MM.1S (cell line): ENCODE results near the gene NDST4.

ENCODE experiments used
- DNase-seq: peaks from one replicate; pipeline ENCODE4 v3.0.0-alpha.2; 2015
- H2AFZ ChIP-seq: fragments of 300-600 bp; sonication (generic); 2 replicates; pipeline ENCODE4 v1.6.0; 2016; ENCODE audit warnings: antibody characterized with exemption, low read length
- H3F3A ChIP-seq: fragments of 300-600 bp; sonication (generic); 2 replicates; pipeline ENCODE4 v1.6.1; 2016; ENCODE audit warnings: mild to moderate bottlenecking, antibody characterized with exemption, low read length, moderate library complexity, mixed read lengths; ENCODE audit not compliant: insufficient read depth
- H3K27ac ChIP-seq: fragments of 300-600 bp; sonication (generic); 2 replicates; pipeline ENCODE4 v1.5.1; 2016; ENCODE audit warnings: mild to moderate bottlenecking, low read length
- H3K27me3 ChIP-seq: fragments of 300-600 bp; sonication (generic); replicated peaks from 2 replicates; pipeline ENCODE4 v1.6.0; 2016; ENCODE audit warnings: low read length; ENCODE audit not compliant: insufficient read depth
- H3K36me3 ChIP-seq: fragments of 300-600 bp; sonication (generic); replicated peaks from 2 replicates; pipeline ENCODE4 v1.6.1; 2016; ENCODE audit warnings: mild to moderate bottlenecking, low read length, mixed read lengths; ENCODE audit not compliant: insufficient read depth
- H3K4me1 ChIP-seq: fragments of 300-600 bp; sonication (generic); 2 replicates; pipeline ENCODE4 v1.6.1; 2016; ENCODE audit warnings: low read length, mixed read lengths
- H3K4me2 ChIP-seq: fragments of 300-600 bp; sonication (generic); 2 replicates; pipeline ENCODE4 v1.6.0; 2016; ENCODE audit warnings: low read depth, low read length
- H3K4me3 ChIP-seq: fragments of 300-600 bp; sonication (generic); 2 replicates; pipeline ENCODE4 v1.5.1; 2016; ENCODE audit warnings: low read length, mixed read lengths
- H3K79me2 ChIP-seq: fragments of 300-600 bp; sonication (generic); 2 replicates; pipeline ENCODE4 v1.6.1; 2016; ENCODE audit warnings: mixed run types, low read length, mixed read lengths
- H3K9ac ChIP-seq: fragments of 300-600 bp; sonication (generic); 2 replicates; pipeline ENCODE4 v1.6.1; 2016; ENCODE audit warnings: low read length, mixed read lengths
- H3K9me2 ChIP-seq: fragments of 300-600 bp; sonication (generic); replicated peaks from 2 replicates; pipeline ENCODE4 v1.6.1; 2016; ENCODE audit warnings: mild to moderate bottlenecking, low read length, mixed read lengths; ENCODE audit not compliant: insufficient read depth
- H3K9me3 ChIP-seq: fragments of 300-600 bp; sonication (generic); replicated peaks from 2 replicates; pipeline ENCODE4 v1.6.1; 2016; ENCODE audit warnings: mild to moderate bottlenecking, low read length, mixed read lengths; ENCODE audit not compliant: insufficient read depth
- H4K20me1 ChIP-seq: fragments of 300-600 bp; sonication (generic); 2 replicates; pipeline ENCODE4 v1.6.1; 2016; ENCODE audit warnings: mild to moderate bottlenecking, low read length, moderate library complexity, mixed read lengths; ENCODE audit not compliant: insufficient read depth
- EZH2 ChIP-seq: fragments of 300-600 bp; sonication (generic); optimal IDR thresholded peaks from 2 replicates; pipeline ENCODE3; 2017; ENCODE audit warnings: low read depth, mild to moderate bottlenecking, antibody characterized with exemption, low read length, mixed read lengths
- EZH2phosphoT487 ChIP-seq: fragments of 300-600 bp; sonication (generic); IDR thresholded peaks from 2 replicates; pipeline ENCODE4 v1.6.1; 2018; ENCODE audit warnings: antibody characterized with exemption, low read length
- TF ChIP-seq, protein P1 (sequence below): fragments of 300-600 bp; sonication (generic); IDR thresholded peaks from 2 replicates; pipeline ENCODE4 v1.5.1; 2016; ENCODE audit warnings: antibody characterized with exemption, low read length, mixed read lengths

NDST4 gene

GRCh38 chr4:114945616-114946015 is 167.8 kb downstream of the NDST4 start:
- Histone ChIP-seq H3K4me2 (no peak overlapping the region), H3K9me2 (no peaks in the 10 kb centered on the region)
- TF ChIP-seq EZH2phosphoT487: no peak
- TF ChIP-seq, protein P1, sequence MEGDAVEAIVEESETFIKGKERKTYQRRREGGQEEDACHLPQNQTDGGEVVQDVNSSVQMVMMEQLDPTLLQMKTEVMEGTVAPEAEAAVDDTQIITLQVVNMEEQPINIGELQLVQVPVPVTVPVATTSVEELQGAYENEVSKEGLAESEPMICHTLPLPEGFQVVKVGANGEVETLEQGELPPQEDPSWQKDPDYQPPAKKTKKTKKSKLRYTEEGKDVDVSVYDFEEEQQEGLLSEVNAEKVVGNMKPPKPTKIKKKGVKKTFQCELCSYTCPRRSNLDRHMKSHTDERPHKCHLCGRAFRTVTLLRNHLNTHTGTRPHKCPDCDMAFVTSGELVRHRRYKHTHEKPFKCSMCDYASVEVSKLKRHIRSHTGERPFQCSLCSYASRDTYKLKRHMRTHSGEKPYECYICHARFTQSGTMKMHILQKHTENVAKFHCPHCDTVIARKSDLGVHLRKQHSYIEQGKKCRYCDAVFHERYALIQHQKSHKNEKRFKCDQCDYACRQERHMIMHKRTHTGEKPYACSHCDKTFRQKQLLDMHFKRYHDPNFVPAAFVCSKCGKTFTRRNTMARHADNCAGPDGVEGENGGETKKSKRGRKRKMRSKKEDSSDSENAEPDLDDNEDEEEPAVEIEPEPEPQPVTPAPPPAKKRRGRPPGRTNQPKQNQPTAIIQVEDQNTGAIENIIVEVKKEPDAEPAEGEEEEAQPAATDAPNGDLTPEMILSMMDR: no peak
- no peak for TF ChIP-seq EZH2

DNA sequence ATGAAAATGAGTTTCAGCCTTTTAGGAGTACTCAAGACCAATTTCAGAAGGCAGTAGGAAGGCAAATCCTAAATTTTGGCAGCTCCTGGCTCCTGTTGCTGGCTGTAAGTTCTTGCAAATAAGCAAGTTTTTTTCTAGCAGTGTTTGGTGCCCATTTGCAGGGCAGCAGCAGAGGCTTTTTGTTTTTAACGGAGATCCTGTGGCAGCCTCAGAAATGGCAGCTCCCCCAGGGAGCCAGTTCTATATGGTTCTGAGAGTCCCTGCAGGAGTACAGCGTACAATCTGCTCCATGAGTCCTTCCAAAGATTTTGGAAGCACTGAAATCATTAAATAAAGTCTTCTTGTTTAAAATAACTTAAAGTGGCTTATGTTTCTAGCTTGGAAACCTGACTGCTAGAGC is 171.9 kb downstream of the NDST4 start:
- Histone ChIP-seq H3K4me1 (no peaks in the 10 kb centered on the region), H3K9ac (no peak overlapping the region), H3K79me2 (no peaks in the 10 kb centered on the region), H4K20me1 (no peaks in the 10 kb centered on the region), H3K36me3 (no peaks in the 10 kb centered on the region), H3K27me3 (no peaks in the 10 kb centered on the region), H2AFZ (no peak overlapping the region), H3K4me2 (no peak overlapping the region), H3K9me3 (no peaks in the 10 kb centered on the region), H3K27ac (no peak overlapping the region), H3K4me3 (no peak overlapping the region), H3F3A (no peaks in the 10 kb centered on the region), H3K9me2 (no peaks in the 10 kb centered on the region)
- no peak for DNase-seq
- TF ChIP-seq, protein P1: no peak
- no peak for TF ChIP-seq EZH2phosphoT487
- no peak for TF ChIP-seq EZH2

More at GRCh38 chr4:114945616-114946015, 167.8 kb downstream of the NDST4 start:
- no peak for DNase-seq
- no peak overlapping the region for H3K27ac ChIP-seq
- H3K36me3 ChIP-seq: no peaks in the 10 kb centered on the region
- no peak overlapping the region for H3K9ac ChIP-seq
- H3K9me3 ChIP-seq: no peaks in the 10 kb centered on the region
- no peaks in the 10 kb centered on the region for H3K27me3 ChIP-seq
- H3K4me1 ChIP-seq: no peaks in the 10 kb centered on the region
- H3K79me2 ChIP-seq: no peaks in the 10 kb centered on the region
- no peaks in the 10 kb centered on the region for H4K20me1 ChIP-seq
- H3K4me3 ChIP-seq: no peak overlapping the region
- no peak overlapping the region for H2AFZ ChIP-seq
- no peaks in the 10 kb centered on the region for H3F3A ChIP-seq

- Histone ChIP-seq H3K9ac (no peak overlapping the region), H3K4me3 (no peak overlapping the region), H3K36me3 (no peaks in the 10 kb centered on the region), H3K27me3 (no peaks in the 10 kb centered on the region), H3K4me2 (no peak overlapping the region), H3K27ac (no peak overlapping the region), H3K9me3 (no peaks in the 10 kb centered on the region), H3K9me2 (no peaks in the 10 kb centered on the region), H4K20me1 (no peaks in the 10 kb centered on the region), H3K4me1 (no peaks in the 10 kb centered on the region), H2AFZ (no peak overlapping the region), H3K79me2 (no peaks in the 10 kb centered on the region), H3F3A (no peaks in the 10 kb centered on the region)
- TF ChIP-seq, protein P1: no peak
- no peak for DNase-seq
Measured at GRCh38 chr4:114927881-114928280, 185.5 kb downstream of the NDST4 start.

DNA sequence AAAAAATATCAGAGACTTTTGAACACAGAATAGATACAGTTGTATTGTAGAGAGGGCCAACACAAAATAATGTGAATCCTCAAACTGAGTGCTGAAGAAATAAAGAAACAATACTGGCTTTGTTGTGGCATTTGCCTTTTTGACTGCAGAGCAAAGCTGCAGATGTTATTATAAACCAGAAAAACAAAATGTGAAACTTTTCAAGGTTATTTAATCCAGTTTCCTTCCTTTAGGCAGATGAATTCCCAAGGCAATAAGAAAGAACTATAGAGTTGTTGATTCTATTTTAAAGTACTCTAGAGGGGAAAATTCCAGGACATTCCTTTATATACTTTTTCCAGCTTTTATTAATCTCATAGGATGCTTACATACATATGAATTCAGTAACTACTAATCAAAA is 186.8 kb downstream of the NDST4 start:
- Histone ChIP-seq H3F3A (no peaks in the 10 kb centered on the region), H3K9me3 (no peaks in the 10 kb centered on the region), H3K4me3 (no peak overlapping the region), H3K4me2 (no peak overlapping the region), H3K27ac (no peak overlapping the region), H2AFZ (no peak overlapping the region), H3K9ac (no peak overlapping the region), H3K36me3 (no peaks in the 10 kb centered on the region), H3K79me2 (no peaks in the 10 kb centered on the region), H3K27me3 (no peaks in the 10 kb centered on the region), H3K9me2 (no peaks in the 10 kb centered on the region), H4K20me1 (no peaks in the 10 kb centered on the region), H3K4me1 (no peaks in the 10 kb centered on the region)
- TF ChIP-seq EZH2phosphoT487 (no peak), EZH2 (no peak)
- TF ChIP-seq, protein P1: no peak
- no peak for DNase-seq
